Stimulated activated naive CD4-positive, alpha-beta T cell treated with Interleukin-2 at 50 U/mL for 16 hours (primary cell): Measurements from ENCODE around the gene OGFOD3.
A peak's percentile ranks its signal among the peaks of the same experiment; 100 is the strongest.

ENCODE experiments used
- DNase-seq: peaks from one replicate; lab custom pipeline; 2025; lab: John Stamatoyannopoulos, UW

The OGFOD3 gene

GRCh38 chr17:82446649-82447048, 28.3 kb upstream of the OGFOD3 start:
- no peak for DNase-seq

GRCh38 chr17:82446124-82446523, 27.7 kb upstream of the OGFOD3 start:
- no peak for DNase-seq

DNA sequence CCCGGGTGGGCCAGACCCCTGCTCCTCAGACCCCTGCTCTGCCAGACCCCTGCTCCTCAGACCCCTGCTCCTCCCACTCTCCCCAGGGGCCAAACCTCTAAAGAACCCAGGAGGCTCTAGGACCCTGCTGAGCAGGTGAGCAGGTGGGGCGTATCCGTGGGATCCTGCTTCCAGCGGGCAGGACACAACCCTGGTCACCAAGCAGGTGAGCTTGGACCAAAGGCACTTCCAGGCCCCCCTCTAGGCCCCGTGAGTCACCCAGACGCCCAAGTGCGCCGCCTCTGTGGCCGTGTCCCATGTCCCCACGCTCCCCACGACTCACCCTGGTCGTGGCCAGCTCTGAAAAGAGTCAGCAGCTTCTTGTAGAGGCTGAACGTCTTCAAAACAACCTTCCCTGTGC, 27.2 kb upstream of the OGFOD3 start:
- no peak for DNase-seq

DNA sequence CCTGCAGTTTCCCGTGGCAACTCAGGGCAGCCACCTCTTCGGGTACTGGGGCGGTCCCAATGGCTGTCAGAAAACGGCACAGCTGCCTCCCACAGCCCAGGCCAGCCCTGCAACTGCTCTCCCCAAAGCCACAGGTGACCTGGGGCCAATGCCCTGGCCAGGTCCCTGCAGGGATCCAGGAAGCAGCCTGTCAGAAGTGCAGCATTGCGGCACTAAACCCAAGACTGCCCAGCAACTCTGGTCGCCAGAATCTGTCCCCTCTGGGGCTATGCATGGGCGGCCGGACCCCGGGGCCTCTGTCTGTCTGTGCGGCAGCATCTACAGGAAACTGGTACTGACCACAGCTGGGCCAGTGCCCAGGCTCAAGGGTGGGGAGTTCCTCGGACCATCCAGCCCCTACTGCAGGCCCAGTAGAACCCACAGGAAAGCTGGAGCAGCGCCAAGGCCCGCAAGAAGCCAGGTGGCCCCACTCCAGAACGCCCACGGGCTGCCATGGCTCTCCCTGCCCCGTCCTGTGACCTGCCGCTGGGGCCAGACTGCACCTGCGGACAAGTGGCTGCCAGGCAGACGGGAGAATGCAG, 26.6 kb upstream of the OGFOD3 start:
- no peak for DNase-seq

GRCh38 chr17:82444284-82444893, 26.0 kb upstream of the OGFOD3 start:
- no peak for DNase-seq

DNA sequence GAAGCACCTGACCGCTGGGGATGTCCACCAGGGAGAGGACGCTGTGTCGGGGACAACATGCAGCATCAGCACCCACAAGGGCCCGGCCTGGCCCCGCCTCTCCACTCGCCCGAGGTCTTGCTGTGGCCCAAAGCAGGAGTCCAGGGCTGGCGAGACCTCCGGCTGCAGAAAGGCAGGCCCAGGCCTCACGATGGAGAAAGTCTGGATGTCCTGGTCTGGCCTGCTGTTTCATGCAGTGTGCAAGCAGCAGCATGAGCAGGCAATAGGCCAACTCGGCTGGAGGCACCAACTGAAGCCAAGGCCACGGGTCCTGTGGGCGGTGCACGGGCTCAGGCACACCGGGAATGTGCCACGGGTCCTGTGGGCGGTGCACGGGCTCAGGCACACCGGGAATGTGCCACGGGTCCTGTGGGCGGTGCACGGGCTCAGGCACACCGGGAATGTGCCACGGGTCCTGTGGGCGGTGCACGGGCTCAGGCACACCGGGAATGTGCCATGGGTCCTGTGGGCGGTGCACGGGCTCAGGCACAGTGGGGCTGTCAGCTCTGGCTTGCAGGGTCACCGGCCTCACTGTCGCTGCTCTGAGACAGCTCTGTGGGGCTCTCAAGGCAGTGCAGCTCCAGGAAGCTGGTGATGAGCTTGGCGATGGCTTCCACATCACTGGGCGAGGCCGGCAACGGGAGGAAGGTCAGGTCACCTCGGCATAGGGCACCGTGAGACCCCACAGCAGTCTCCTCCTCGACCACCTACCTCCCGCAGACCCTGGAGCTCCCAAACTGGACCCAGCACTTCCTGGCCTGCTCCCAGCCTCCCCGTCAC, 25.3 kb upstream of the OGFOD3 start:
- no peak for DNase-seq

- DNase-seq: no peak
These were observed 24.5 kb upstream of the OGFOD3 start for GRCh38 chr17:82442643-82443464.

DNA sequence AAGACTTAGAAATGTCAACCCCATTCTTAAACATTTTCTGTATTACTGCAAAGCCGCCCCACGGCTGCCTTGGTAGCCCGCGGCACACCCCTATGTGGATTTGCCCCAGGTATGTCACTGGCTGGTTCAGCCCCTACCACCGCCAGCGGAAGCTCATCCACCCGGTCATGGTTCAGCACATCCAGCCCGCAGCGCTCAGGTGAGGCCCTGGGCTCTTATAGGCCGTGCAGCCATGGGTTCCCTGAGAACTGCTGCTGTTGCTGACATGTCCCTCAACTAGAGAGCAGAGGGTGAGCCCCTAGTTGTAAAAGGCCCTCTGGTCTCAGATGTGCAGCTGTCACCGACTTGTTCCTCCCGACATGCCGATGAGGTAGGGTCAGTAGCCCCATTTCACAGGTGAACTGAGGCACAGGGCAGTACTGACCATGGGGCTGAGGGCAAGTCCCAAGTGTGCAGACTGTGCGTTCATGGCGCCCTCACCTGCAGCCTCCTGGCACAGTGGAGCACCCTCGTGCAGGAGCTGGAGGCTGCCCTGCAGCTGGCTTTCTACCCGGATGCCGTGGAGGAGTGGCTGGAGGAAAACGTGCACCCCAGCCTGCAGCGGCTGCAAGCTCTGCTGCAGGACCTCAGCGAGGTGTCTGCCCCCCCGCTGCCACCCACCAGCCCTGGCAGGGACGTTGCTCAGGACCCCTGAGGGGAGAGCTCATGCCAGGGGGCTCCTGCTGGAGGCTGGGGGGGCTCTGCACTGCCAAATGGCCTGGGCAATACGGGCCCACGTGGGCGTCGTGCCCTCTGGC, 23.5 kb upstream of the OGFOD3 start:
- no peak for DNase-seq

GRCh38 chr17:82440991-82441627, 22.7 kb upstream of the OGFOD3 start:
- no peak for DNase-seq

- no peak for DNase-seq
These were observed 22.1 kb upstream of the OGFOD3 start for GRCh38 chr17:82440469-82440981.

DNA sequence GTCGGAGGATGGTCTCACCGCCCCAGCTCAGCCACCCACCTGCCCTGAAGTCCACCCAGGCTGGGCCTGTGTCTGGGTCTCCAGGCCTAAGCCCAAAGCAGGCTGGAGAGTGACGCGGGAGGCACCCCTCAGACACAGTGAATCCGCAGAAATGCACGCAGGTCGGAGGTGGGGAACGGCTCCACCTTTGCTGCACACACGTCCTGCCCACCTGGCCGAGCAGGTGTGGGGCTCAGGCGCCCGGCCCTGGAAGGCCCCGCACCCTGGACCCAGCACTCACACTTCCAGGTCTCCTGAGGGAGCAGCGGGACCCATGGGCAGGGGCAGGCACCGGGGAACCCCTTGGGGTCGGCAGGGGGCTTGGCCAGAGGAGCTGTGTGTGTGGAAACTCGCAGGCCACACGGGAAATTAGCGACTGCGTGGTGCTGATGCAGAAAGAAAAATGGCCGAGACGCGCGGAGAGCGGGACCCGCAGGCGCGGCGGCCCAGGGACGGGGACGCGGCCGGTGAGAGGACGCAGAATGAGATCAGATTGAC, 21.5 kb upstream of the OGFOD3 start:
- no peak for DNase-seq

- no peak for DNase-seq
These were observed 20.9 kb upstream of the OGFOD3 start for GRCh38 chr17:82439194-82439828.

GRCh38 chr17:82438401-82439193, 20.2 kb upstream of the OGFOD3 start:
- DNase-seq: no peak

DNA sequence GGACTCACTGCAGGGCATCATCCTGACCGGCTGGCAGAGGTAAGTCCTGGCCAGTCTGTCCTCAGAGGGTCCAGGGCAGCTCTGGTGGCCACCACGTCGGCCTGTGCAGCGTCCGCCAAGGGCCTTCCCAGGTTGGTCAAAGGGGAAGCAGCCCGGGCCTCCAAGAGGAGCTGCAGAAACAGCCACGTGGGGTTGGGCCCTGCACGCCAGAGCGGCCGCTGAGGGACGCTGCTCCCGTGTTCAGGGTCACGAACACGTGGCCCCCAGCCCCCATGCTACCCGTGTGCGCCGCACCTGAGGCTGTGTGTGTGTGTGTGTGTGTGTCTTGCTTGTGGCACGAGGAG, 18.9 kb upstream of the OGFOD3 start:
- DNase-seq: no peak

GRCh38 chr17:82436601-82437324, 18.4 kb upstream of the OGFOD3 start:
- no peak for DNase-seq

GRCh38 chr17:82435601-82436583, 17.5 kb upstream of the OGFOD3 start:
- no peak for DNase-seq

DNA sequence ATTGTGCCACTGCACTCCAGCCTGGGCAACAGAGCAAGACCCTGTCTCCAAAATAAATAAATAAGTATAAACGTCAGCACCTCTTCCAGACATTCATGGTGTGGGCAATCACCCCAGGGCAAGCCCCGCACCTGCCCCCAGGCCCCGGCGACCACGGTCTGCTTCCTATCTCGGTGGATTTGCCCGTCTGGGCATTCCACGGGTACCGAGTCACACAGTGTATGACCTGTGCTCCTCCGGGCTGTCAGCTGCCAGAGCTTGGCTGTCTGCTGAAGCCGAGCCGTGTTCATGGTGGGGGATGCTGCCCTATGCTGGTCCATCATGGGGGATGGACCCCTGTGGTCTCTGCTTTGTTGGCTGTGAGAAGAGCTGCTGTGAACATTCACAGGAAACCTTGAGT, 16.7 kb upstream of the OGFOD3 start:
- no peak for DNase-seq

DNA sequence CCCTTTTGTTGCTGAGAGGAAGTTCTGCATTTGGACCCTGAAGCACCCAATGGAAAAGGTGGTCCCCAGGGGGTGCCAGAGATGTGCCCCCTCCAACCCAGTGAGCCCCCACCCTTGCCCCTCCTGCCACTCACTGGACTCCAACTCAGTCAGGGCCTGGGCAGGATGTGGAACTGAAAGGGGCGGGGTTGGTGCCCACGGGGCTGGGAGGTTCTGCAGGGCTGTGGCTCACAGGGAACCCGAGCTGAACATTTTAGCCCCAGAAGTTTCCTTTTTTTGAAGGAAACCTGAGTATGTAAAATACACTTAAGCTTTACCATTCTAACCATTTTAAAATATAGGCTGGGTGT, 15.8 kb upstream of the OGFOD3 start:
- peak; percentile 16 for DNase-seq
